ENCODE measurements around the gene TBK1. TPM values are rescaled to one million over a fixed set of nuclear protein-coding genes. Genes with fewer than 3 reads are reported as not detected.

Gene TBK1
- total RNA-seq, 1 experiment from 2014 or later = 32.4 TPM

- no peak for ATAC-seq
- no peaks in the 10 kb centered on the region for H3K9me3 ChIP-seq (ENCODE audit: control insufficient read depth, insufficient read depth, low read depth, low read length)
- no peaks in the 10 kb centered on the region for H3K27me3 ChIP-seq (ENCODE audit: control insufficient read depth, insufficient read depth, low read length)
- H3K4me1 ChIP-seq (ENCODE audit: control insufficient read depth, insufficient read depth, low read length) = peaks cover 22% of the 10 kb centered on the region
- in situ Hi-C loops (cut with HindIII; ENCODE audit: low pct_unique_long_range_greater_than_20kb, low sequenced_read_pairs) = no loop called here
- BruUV-seq (replicated peaks) = no TSS peak
- TF ChIP-seq SIN3A (IDR thresholded peaks at IDR 0.05; ENCODE audit: borderline replicate concordance, insufficient read depth, low read depth, low read length) (no peak), REST (IDR thresholded peaks at IDR 0.05; ENCODE audit: insufficient read depth in 1 of 2, low read depth in 2 of 2, low read length in 1 of 2) (no peak), POLR2AphosphoS5 (IDR thresholded peaks at IDR 0.05; ENCODE audit: low read depth, low read length) (no peak), CTCF (IDR thresholded peaks at IDR 0.05) (no peak), TCF7L2 (IDR thresholded peaks at IDR 0.05; ENCODE audit: low read depth, low read length) (no peak)
- H3K36me3 ChIP-seq (ENCODE audit: control insufficient read depth, insufficient read depth, low read length) = peaks cover 42% of the 10 kb centered on the region
- DNase-seq (ENCODE audit: low read depth, low spot score) = no peak
- CTCF ChIA-PET = no interaction called here
- intact Hi-C loops (cut with micrococcal nuclease; ENCODE audit: unreplicated experiment) = no loop called here
- no peak overlapping the region for H3K27ac ChIP-seq (ENCODE audit: low read length)
- POLR2A ChIA-PET = no interaction called here
- no peak overlapping the region for H3K4me3 ChIP-seq (ENCODE audit: low read depth in 2 of 2, low read length in 2 of 2)
Observed at GRCh38 chr12:64457923-64458322, 6.0 kb downstream of the TBK1 start.

- no peaks in the 10 kb centered on the region for H3K9me3 ChIP-seq (ENCODE audit: control insufficient read depth, insufficient read depth, low read depth, low read length)
- peak; percentile 50; the same call in 1 of the 2 replicates for ATAC-seq
- peak overlapping the region; percentile 1 to 12; a peak in 2 of 4 replicates for H3K4me3 ChIP-seq (ENCODE audit: low read depth in 2 of 2, low read length in 2 of 2)
- in situ Hi-C loops (cut with HindIII; ENCODE audit: low pct_unique_long_range_greater_than_20kb, low sequenced_read_pairs) (no loop called here), intact Hi-C loops (cut with micrococcal nuclease; ENCODE audit: unreplicated experiment) (no loop called here)
- CTCF ChIA-PET = no interaction called here
- H3K27me3 ChIP-seq (ENCODE audit: control insufficient read depth, insufficient read depth, low read length) = no peaks in the 10 kb centered on the region
- peaks cover 16% of the 10 kb centered on the region for H3K4me1 ChIP-seq (ENCODE audit: control insufficient read depth, insufficient read depth, low read length)
- H3K36me3 ChIP-seq (ENCODE audit: control insufficient read depth, insufficient read depth, low read length) = peaks cover 46% of the 10 kb centered on the region
- BruUV-seq (replicated peaks) = no TSS peak
- TF ChIP-seq TCF7L2 (IDR thresholded peaks at IDR 0.05; ENCODE audit: low read depth, low read length) (no peak), REST (IDR thresholded peaks at IDR 0.05; ENCODE audit: insufficient read depth in 1 of 2, low read depth in 2 of 2, low read length in 1 of 2) (no peak), CTCF (IDR thresholded peaks at IDR 0.05) (no peak), SIN3A (IDR thresholded peaks at IDR 0.05; ENCODE audit: borderline replicate concordance, insufficient read depth, low read depth, low read length) (no peak), POLR2AphosphoS5 (IDR thresholded peaks at IDR 0.05; ENCODE audit: low read depth, low read length) (no peak)
- peak overlapping the region; percentile 56 for H3K27ac ChIP-seq (ENCODE audit: low read length)
- POLR2A ChIA-PET = no interaction called here
- DNase-seq (ENCODE audit: low read depth, low spot score) = no peak
Observed at GRCh38 chr12:64459394-64459891, 7.5 kb downstream of the TBK1 start.

All from Panc1 (cell line).